GM12891 (cell line): ENCODE measurements around the gene NDUFB7.
"Not testable (repeated sequence)": the region's sequence is repeated elsewhere in the genome, so short reads cannot be mapped to it uniquely, and the experiment has no call there.

ENCODE experiments used
- DNase-seq: peaks from one replicate; pipeline ENCODE4 v3.0.0; 2011; ENCODE audit warnings: low spot score; ENCODE audit not compliant: insufficient read length
- FAIRE-seq: peaks from 2 replicates; lab custom pipeline; 2011; peaks lifted over from hg19 to GRCh38; lab: Jason Lieb, UNC
- PAX5 ChIP-seq: IDR thresholded peaks from 2 replicates; pipeline ENCODE4 v1.6.1; 2011; ENCODE audit warnings: low read length, moderate library complexity, mild to moderate bottlenecking; ENCODE audit not compliant: insufficient read depth, severe bottlenecking
- POLR2A ChIP-seq: IDR thresholded peaks from 2 replicates; pipeline ENCODE4 v1.6.1; 2011; ENCODE audit warnings: low read depth, low read length, control low read depth
- POLR2AphosphoS5 ChIP-seq: IDR thresholded peaks from 2 replicates; pipeline ENCODE4 v1.6.1; 2011; ENCODE audit warnings: low read depth, low read length, control low read depth
- POU2F2 ChIP-seq: IDR thresholded peaks from 2 replicates; pipeline ENCODE4 v1.6.1; 2011; ENCODE audit warnings: low read depth, mild to moderate bottlenecking, control low read depth, low read length, moderate library complexity
- SPI1 ChIP-seq: IDR thresholded peaks from 2 replicates; pipeline ENCODE4 v1.6.1; 2011; ENCODE audit warnings: low read depth, low read length, control low read depth
- TAF1 ChIP-seq: IDR thresholded peaks from 2 replicates; pipeline ENCODE4 v1.6.1; 2011; ENCODE audit warnings: low read depth, low read length, control low read depth

NDUFB7 gene

DNA sequence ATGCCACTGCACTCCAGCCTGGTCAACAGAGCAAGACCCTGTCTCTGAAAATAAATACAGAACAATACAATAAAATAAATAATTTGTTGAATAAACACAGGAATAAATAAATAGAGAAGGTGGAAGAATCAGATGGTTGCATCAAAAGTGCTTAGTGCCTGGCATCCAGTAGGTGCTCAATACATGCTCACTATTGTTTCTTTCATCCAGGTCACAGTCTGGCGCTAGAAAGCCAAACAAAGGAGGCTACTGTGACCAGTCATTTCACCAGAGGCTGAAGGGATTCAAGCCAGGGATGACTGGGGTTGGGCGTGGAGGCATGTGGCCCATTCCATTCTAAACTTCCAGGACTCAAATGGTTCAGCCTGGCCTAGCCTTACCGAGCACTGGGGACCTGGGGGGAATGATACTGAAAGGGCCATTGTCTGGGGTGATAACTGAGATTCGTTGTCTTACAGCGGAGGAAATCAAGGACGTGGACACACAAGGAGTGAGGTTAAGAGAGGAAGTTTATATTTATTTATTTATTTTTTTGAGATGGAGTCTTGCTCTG, 3.6 kb upstream of the NDUFB7 start:
- DNase-seq (no peak), FAIRE-seq (no peak)
- TF ChIP-seq SPI1, result no peak
- TF ChIP-seq TAF1, result no peak
- TF ChIP-seq POU2F2, result no peak
- no peak for TF ChIP-seq POLR2AphosphoS5
- TF ChIP-seq POLR2A, result no peak
- TF ChIP-seq PAX5, result no peak

DNA sequence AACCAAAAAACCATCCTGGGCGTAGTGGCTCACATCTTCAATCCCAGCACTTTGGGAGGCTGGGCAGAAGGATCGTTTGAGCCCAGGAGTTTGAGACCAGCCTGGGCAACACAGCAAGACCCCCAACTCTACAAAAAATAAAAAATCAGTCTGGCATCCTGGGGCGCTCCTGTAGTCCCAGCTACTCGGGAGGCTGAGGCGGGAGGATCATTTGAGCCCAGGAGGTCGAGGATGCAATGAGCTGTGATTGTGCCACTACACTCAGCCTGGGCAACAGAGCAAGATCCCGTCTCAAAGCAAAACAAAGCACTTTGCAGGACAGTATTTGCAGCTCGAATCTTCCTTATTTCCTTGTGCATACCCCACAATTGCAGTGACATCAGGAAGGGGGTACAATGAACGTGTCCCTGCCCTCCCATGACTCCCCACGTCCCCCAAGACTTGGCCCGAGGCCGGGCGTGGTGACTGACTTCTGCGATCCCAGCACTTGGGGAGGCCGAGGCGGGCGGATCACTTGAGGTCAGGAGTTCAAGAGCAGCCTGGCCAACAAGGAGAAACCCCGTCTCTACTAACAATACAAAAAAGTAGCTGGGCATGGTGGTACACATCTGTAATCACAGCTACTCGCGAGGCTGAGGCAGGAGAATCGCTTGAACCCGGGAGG, 870 bp downstream of the NDUFB7 start:
- TF ChIP-seq POLR2AphosphoS5 (no peak), POU2F2 (no peak), SPI1 (no peak), POLR2A (no peak), TAF1 (no peak), PAX5 (no peak)
- FAIRE-seq (no peak), DNase-seq (no peak)

DNA sequence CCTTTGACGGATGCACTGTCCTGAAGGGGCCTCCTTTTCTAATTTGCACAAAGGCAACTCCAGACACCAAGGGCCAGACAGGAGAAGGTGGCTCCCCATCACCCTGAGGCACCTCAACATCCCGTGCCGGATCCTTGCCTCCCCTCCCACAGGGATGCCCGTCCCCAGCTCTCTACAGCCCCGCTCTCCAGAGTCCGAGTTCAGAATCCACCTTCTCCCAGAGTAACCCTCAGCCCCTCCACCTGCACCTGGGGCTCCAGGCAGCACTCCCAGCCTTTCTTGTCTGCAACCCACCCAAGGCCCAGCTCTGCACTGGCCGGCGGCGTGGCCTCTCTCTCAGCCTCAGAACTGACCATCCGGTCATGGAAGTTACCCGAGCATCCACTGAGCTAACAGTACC, 4.8 kb downstream of the NDUFB7 start:
- DNase-seq, result no peak
- FAIRE-seq, result no peak
- no peak for TF ChIP-seq POU2F2
- TF ChIP-seq SPI1, result no peak
- TF ChIP-seq PAX5, result no peak
- TF ChIP-seq TAF1, result no peak
- no peak for TF ChIP-seq POLR2A
- TF ChIP-seq POLR2AphosphoS5, result no peak

DNA sequence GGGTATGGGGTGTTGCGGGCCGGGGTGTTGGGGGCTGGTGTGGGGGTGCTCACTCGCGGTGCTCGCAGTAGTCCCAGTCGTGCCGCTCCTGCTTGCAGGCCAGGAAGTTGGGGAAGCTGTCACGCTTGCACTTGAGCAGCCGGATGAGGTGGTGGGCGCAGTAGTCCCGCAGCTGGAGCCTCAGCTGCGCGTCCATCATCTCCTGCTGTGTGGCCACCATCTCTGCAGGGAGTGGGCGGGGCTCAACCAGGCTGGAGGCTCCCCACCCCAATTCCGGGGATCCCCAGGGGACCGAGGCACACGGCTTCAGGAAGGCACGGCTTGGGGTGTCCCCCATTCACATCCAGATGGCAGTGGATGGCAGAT, 5.2 kb downstream of the NDUFB7 start:
- no peak for DNase-seq
- FAIRE-seq, result no peak
- TF ChIP-seq PAX5, result no peak
- no peak for TF ChIP-seq TAF1
- TF ChIP-seq POLR2AphosphoS5, result no peak
- no peak for TF ChIP-seq POU2F2
- TF ChIP-seq POLR2A, result no peak
- no peak for TF ChIP-seq SPI1

DNA sequence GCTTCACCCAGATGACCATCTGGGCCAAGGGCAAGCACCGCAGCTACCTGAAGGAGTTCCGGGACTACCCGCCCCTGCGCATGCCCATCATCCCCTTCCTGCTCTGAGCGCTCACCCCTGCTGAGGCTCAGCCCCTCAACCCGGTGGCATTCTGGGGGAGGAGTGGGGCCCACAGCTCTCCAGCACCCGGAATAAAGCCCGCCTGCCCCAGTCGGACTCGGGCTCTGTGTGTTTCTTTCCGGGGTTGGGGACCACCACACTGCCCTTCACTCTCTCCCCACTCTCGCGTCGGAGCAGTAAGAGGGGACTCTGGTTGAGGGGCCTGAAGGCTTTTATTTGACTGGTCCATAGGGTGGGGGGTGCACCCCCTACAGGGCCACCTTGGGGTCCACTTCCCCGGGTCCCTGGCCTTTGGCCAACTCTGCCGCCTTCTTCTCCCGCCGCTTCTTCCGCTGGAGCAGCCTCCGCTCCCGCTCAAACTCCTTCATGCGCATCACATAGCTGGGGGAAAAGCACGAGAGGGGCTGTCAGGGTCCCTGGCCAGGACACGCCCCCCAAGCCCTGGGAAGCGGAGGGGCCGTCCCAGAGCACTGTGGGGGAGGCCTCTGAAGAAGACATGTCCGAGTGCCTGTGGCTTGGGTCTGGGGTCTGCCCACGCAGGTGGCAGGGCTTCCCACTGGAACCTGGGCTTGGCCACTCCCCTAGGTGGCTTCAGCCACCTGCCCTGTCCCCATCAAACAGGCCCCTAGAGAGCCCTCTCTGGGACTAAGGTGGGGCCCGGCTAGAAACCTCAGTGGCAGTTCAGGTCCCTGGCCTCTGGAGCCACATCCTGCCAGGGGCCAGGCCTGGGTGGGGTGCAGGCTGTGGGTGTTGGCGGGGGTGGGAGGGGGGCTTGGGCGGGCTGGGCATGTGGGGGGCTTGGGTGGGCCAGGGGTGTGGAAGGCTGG, 5.8 kb downstream of the NDUFB7 start:
- DNase-seq (no peak), FAIRE-seq (no peak)
- TF ChIP-seq TAF1 (no peak), POLR2A (no peak), PAX5 (no peak), SPI1 (no peak), POU2F2 (no peak)

DNA sequence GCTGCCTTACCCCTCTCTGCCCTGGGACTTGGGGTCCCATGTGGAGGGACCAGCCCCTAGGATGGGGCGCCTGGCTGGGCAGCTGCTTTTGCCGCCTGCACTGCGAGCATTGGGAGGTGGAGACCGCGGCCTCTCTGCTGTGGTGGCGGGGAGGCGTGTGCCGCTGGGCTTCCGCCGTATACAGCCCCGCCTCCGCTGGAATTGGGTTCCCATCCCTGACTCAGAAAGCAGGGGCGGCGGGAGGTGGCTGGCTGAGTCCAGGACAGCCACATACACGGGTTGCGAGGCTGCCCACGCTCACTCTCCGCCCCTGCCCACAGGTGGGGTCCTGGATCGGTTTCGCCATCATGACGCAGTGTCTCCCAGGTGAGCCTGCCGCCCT, 6.6 kb downstream of the NDUFB7 start:
- TF ChIP-seq SPI1 (no peak), POLR2AphosphoS5 (no peak), TAF1 (no peak), PAX5 (no peak), POU2F2 (no peak), POLR2A (no peak)
- DNase-seq (no peak), FAIRE-seq (no peak)

DNA sequence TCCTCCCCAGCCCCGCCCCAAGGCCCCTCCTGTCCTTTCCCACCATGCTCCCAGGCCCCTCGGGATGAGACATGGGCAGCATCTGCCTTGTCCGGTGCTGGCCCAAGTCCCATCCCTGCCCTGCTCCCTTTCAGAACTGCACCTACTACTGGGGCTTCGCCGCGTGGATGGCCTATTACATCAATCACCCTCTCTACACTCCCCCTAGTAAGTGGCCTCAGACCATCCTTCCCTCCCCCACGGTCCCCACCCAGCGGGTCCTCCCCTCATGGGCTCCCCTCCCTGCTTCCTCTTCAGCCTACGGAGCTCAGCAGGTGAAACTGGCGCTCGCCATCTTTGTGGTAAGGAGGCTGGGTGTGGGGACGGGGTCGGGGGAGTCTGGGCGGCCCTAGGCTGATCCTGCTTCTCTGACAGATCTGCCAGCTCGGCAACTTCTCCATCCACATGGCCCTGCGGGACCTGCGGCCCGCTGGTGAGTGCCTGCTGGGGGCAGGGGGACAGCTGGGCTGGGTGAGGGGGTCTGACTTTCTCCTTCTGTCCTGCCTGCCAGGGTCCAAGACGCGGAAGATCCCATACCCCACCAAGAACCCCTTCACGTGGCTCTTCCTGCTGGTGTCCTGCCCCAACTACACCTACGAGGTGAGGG, 7.1 kb downstream of the NDUFB7 start:
- DNase-seq, result not testable (repeated sequence)
- FAIRE-seq, result peak; percentile 45

DNA sequence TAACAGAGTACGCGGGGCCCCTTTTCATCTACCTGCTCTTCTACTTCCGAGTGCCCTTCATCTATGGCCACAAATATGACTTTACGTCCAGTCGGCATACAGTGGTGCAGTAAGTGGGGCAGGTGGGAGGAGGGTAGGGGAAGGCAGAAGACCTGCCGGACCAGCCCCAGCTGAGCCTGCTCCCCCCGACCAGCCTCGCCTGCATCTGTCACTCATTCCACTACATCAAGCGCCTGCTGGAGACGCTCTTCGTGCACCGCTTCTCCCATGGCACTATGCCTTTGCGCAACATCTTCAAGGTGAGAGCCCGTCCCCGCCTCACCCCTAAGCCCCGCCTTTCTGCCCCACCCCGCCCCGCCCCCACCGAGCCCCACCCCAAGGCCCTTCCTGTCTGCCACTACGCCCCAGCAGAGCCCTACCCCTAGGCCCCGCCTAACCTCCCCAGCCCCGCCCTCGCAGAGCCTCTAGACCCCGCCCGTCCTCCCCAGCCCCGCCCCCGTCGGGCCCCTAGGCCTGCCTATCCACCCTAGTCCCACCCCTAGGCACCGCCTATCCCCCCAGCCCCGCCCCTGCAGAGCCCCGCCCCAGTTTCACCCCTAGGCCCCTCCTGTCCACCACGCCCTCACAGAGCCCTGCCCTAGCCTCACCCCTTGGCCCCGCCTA, 7.7 kb downstream of the NDUFB7 start:
- DNase-seq (peak; percentile 82), FAIRE-seq (no peak)
- TF ChIP-seq POLR2AphosphoS5, result no peak
- no peak for TF ChIP-seq SPI1
- TF ChIP-seq POLR2A, result no peak
- TF ChIP-seq POU2F2, result no peak

DNA sequence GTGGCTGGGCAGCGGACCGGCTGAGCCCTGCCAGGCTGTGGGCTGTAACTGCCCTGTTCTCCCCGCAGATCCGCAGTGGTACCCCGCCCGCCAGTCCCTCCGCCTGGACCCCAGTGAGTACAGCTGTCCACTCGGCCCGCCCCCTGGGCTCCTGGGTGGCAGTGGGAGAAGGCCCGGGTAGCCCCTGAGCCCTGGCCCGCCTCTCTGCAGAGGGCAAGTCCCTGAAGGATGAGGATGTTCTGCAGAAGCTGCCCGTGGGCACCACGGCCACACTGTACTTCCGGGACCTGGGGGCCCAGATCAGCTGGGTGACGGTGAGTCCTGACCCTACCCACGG, 8.3 kb downstream of the NDUFB7 start:
- DNase-seq, result no peak
- TF ChIP-seq SPI1 (no peak), TAF1 (no peak), POU2F2 (no peak), POLR2A (no peak)
- FAIRE-seq, result no peak
